K562 (cell line): ENCODE results near the gene ZNF865. TPM values are rescaled to one million over a fixed set of nuclear protein-coding genes. Genes with fewer than 3 reads are reported as not detected.

Experiments
- ARID3B ChIP-seq: fragments of 250-450 bp; sonication (Bioruptor Pico); IDR thresholded peaks from 2 replicates; pipeline ENCODE4 v1.4.0; 2020; ENCODE audit warnings: borderline replicate concordance
- ATF4 ChIP-seq: fragments of 450-650 bp; formaldehyde crosslinking; IDR thresholded peaks from 2 replicates; pipeline ENCODE4 v1.4.0; 2022; ENCODE audit warnings: mild to moderate bottlenecking, moderate library complexity
- BRD9 ChIP-seq: fragments of 450-650 bp; IDR thresholded peaks from 2 replicates; pipeline ENCODE4 v1.6.1; 2018; ENCODE audit warnings: low read depth; ENCODE audit not compliant: partially characterized antibody
- CLOCK ChIP-seq: fragments of 250-450 bp; sonication (Bioruptor Pico); IDR thresholded peaks from 2 replicates; pipeline ENCODE4 v1.4.0; 2020; ENCODE audit warnings: mild to moderate bottlenecking, moderate library complexity, borderline replicate concordance
- E2F3 ChIP-seq: fragments of 250-450 bp; sonication (Bioruptor Pico); IDR thresholded peaks from 2 replicates; pipeline ENCODE4 v1.4.0; 2020; ENCODE audit warnings: mild to moderate bottlenecking
- ETV5 ChIP-seq: sonication (generic); formaldehyde crosslinking; IDR thresholded peaks from 2 replicates; pipeline ENCODE4 v1.4.0; 2020; ENCODE audit warnings: low read depth, mild to moderate bottlenecking, missing genetic modification reagents
- HMGXB4 ChIP-seq: sonication (generic); formaldehyde crosslinking; IDR thresholded peaks from 2 replicates; pipeline ENCODE4 v1.8.1; 2023; ENCODE audit warnings: mild to moderate bottlenecking, missing genetic modification reagents
- KAT7 ChIP-seq: sonication (generic); formaldehyde crosslinking; IDR thresholded peaks from 2 replicates; pipeline ENCODE4 v1.8.0; 2022; ENCODE audit warnings: missing genetic modification reagents, mild to moderate bottlenecking, borderline replicate concordance
- MAFG ChIP-seq: fragments of 450-650 bp; conservative IDR thresholded peaks from 2 replicates; pipeline ENCODE4 v1.6.1; 2016; ENCODE audit warnings: missing genetic modification characterization, missing compliant biosample characterization
- MIER1 ChIP-seq: fragments of 450-650 bp; IDR thresholded peaks from 2 replicates; pipeline ENCODE4 v1.6.1; 2016; ENCODE audit warnings: antibody characterized with exemption, mild to moderate bottlenecking, low read depth
- NCOA6 ChIP-seq: fragments of 450-650 bp; IDR thresholded peaks from 2 replicates; pipeline ENCODE4 v1.6.1; 2017; ENCODE audit warnings: mild to moderate bottlenecking
- NEUROD1 ChIP-seq: fragments of 150-350 bp; IDR thresholded peaks from 2 replicates; pipeline ENCODE4 v1.6.1; 2014; ENCODE audit warnings: borderline replicate concordance, low read length, low read depth; ENCODE audit not compliant: partially characterized antibody
- RBFOX2 ChIP-seq: fragments of 200-400 bp; formaldehyde crosslinking; IDR thresholded peaks from 2 replicates; pipeline ENCODE4 v1.6.1; 2017; ENCODE audit warnings: low read depth, mild to moderate bottlenecking, low read length, moderate library complexity
- XRCC4 ChIP-seq: IDR thresholded peaks from one replicate; pipeline ENCODE4 v1.6.1; 2011; ENCODE audit not compliant: insufficient read depth, insufficient read length; ENCODE audit errors: extremely low read depth
- ZNF395 ChIP-seq: fragments of 200-800 bp; sonication (Bioruptor generic); IDR thresholded peaks from 2 replicates; pipeline ENCODE4 v1.6.1; 2017; ENCODE audit warnings: missing genetic modification characterization, missing compliant biosample characterization
- ZNF780A ChIP-seq: fragments of 250-450 bp; sonication (Bioruptor Pico); IDR thresholded peaks from 2 replicates; pipeline ENCODE4 v1.5.0; 2021; ENCODE audit warnings: mild to moderate bottlenecking
- polyA plus RNA-seq, 8 experiments: library from polyadenylated mRNA; depleted of rRNA in 4 of 8; stranded (reverse) in 5 of 8; unstranded in 3 of 8; fragments of >200 nt; fragmentation: Nextera tagmentation in 2 of 8; fragmentation: Illumina TruSeq in 1 of 8; extraction: Ambion mirVana in 2 of 8; extraction: Trizol in 1 of 8; gene quantifications; 2 replicates each; pipeline versions ENCODE4 v1.2.1 to v1.2.3, GENCODE V29; 2011 to 2014; ENCODE audit warnings: inconsistent platforms in 1 of 8, missing spikeins in 1 of 8
- total RNA-seq, 7 experiments: library from RNA; depleted of rRNA in 6 of 7; stranded (reverse); fragments of >200 nt in 6 of 7; fragmentation: Illumina TruSeq in 2 of 7; extraction: Trizol in 2 of 7; gene quantifications; 2 replicates each; pipeline versions ENCODE4 v1.2.1 to v1.2.3, GENCODE V29; 2011 to 2021; ENCODE audit warnings: low replicate concordance in 1 of 7

Gene ZNF865
- total and polyA plus RNA-seq, 9 of the 15 experiments (the other 6 are each of a cell fraction or from before 2014, with no cell fraction given), result 0.40 to 18.8 (median 1.6) TPM; not detected in 2

- TF ChIP-seq ATF4 (CRISPR knock-in tag), result no peak
- TF ChIP-seq ARID3B (CRISPR knock-in tag), result no peak
- TF ChIP-seq XRCC4, result no peak
- TF ChIP-seq RBFOX2, result peak; percentile 77
- no peak; the same call in 1 of the 2 replicates for TF ChIP-seq ZNF395 (CRISPR knock-in tag)
- no peak for TF ChIP-seq KAT7 (CRISPR knock-in tag)
- TF ChIP-seq ETV5 (CRISPR knock-in tag), result peak; percentile 48; the same call in 1 of the 2 replicates
- peak; percentile 84 for TF ChIP-seq NEUROD1
- no peak for TF ChIP-seq E2F3 (CRISPR knock-in tag)
- TF ChIP-seq ZNF780A, result no peak
- TF ChIP-seq BRD9, result no peak
- no peak for TF ChIP-seq CLOCK (CRISPR knock-in tag)
- 0 out of 2 replicates have a peak, but pooled peaks have one; percentile 47 for TF ChIP-seq MIER1
- no peak for TF ChIP-seq HMGXB4
- no peak for TF ChIP-seq MAFG (tag)
- no peak for TF ChIP-seq NCOA6
These were observed 37.8 kb downstream of the ZNF865 start, which contains the start of gene ZNF581 (continued) for GRCh38 chr19:55643003-55643886.
